Chondrocyte (in vitro differentiated cells): Measurements from ENCODE around the gene SLC4A4. TPM values are rescaled to one million over a fixed set of nuclear protein-coding genes. Genes with fewer than 3 reads are reported as not detected.
"Not testable (repeated sequence)": the region's sequence is repeated elsewhere in the genome, so short reads cannot be mapped to it uniquely, and the experiment has no call there.

Experiments used
- DNase-seq: peaks from one replicate; pipeline ENCODE4 v3.0.0; 2021; ENCODE audit warnings: mixed read lengths, low spot score
- H3K27ac Mint-ChIP-seq: one replicate; pipeline ENCODE4 v1.8.0; 2021; ENCODE audit warnings: mild to moderate bottlenecking, moderate library complexity, mixed read lengths; ENCODE audit not compliant: unreplicated experiment
- H3K27me3 Mint-ChIP-seq: 2 replicates; pipeline ENCODE4 v1.8.0; 2021; ENCODE audit warnings: low read depth, mixed read lengths
- H3K36me3 Mint-ChIP-seq: 2 replicates; pipeline ENCODE4 v1.8.0; 2021; ENCODE audit warnings: low read depth, mixed read lengths
- H3K4me1 Mint-ChIP-seq: 2 replicates; pipeline ENCODE4 v1.8.0; 2021; ENCODE audit warnings: low read depth, mild to moderate bottlenecking, mixed read lengths
- H3K4me3 Mint-ChIP-seq: one replicate; pipeline ENCODE4 v1.8.0; 2021; ENCODE audit warnings: mild to moderate bottlenecking, moderate library complexity, mixed read lengths; ENCODE audit not compliant: unreplicated experiment
- H3K9me3 Mint-ChIP-seq: 2 replicates; pipeline ENCODE4 v1.8.0; 2021; ENCODE audit warnings: low read depth, mixed read lengths
- total RNA-seq: library from RNA; stranded (reverse); gene quantifications from 3 replicates; pipeline ENCODE4 v1.2.1, GENCODE V29; 2021
- TF ChIP-seq, protein P1 (sequence below): fragments of 200-600 bp; sonication (generic); IDR thresholded peaks from 2 replicates; pipeline ENCODE4 v1.5.0; 2021; ENCODE audit warnings: antibody characterized with exemption, mild to moderate bottlenecking, moderate library complexity

The SLC4A4 gene
- total RNA-seq, 1 donor from 2014 or later = 12.8 TPM

- TF ChIP-seq, protein P1, sequence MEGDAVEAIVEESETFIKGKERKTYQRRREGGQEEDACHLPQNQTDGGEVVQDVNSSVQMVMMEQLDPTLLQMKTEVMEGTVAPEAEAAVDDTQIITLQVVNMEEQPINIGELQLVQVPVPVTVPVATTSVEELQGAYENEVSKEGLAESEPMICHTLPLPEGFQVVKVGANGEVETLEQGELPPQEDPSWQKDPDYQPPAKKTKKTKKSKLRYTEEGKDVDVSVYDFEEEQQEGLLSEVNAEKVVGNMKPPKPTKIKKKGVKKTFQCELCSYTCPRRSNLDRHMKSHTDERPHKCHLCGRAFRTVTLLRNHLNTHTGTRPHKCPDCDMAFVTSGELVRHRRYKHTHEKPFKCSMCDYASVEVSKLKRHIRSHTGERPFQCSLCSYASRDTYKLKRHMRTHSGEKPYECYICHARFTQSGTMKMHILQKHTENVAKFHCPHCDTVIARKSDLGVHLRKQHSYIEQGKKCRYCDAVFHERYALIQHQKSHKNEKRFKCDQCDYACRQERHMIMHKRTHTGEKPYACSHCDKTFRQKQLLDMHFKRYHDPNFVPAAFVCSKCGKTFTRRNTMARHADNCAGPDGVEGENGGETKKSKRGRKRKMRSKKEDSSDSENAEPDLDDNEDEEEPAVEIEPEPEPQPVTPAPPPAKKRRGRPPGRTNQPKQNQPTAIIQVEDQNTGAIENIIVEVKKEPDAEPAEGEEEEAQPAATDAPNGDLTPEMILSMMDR = no peak
- peaks cover 4% of the 10 kb centered on the region for H3K9me3 Mint-ChIP-seq
- no peak overlapping the region for H3K4me3 Mint-ChIP-seq
- peaks cover 5% of the 10 kb centered on the region for H3K36me3 Mint-ChIP-seq
- H3K27me3 Mint-ChIP-seq = peaks cover 7% of the 10 kb centered on the region
- no peak overlapping the region for H3K27ac Mint-ChIP-seq
- no peak for DNase-seq
- no peaks in the 10 kb centered on the region for H3K4me1 Mint-ChIP-seq
These were observed 63.8 kb downstream of the SLC4A4 start for GRCh38 chr4:71402616-71403015.

GRCh38 chr4:71404049-71404448 is 65.2 kb downstream of the SLC4A4 start:
- H3K27ac Mint-ChIP-seq = no peak overlapping the region
- H3K27me3 Mint-ChIP-seq = peaks cover 6% of the 10 kb centered on the region
- peaks cover 8% of the 10 kb centered on the region for H3K9me3 Mint-ChIP-seq
- TF ChIP-seq, protein P1 = no peak
- H3K4me1 Mint-ChIP-seq = no peaks in the 10 kb centered on the region
- H3K36me3 Mint-ChIP-seq = peaks cover 10% of the 10 kb centered on the region
- no peak for DNase-seq
- no peak overlapping the region for H3K4me3 Mint-ChIP-seq

GRCh38 chr4:71405791-71406190 is 67.0 kb downstream of the SLC4A4 start:
- no peak overlapping the region for H3K4me3 Mint-ChIP-seq
- H3K27ac Mint-ChIP-seq = no peak overlapping the region
- DNase-seq = no peak
- H3K4me1 Mint-ChIP-seq = no peaks in the 10 kb centered on the region
- H3K27me3 Mint-ChIP-seq = no peaks in the 10 kb centered on the region
- peaks cover 8% of the 10 kb centered on the region for H3K36me3 Mint-ChIP-seq
- TF ChIP-seq, protein P1 = no peak
- peaks cover 12% of the 10 kb centered on the region for H3K9me3 Mint-ChIP-seq

DNA sequence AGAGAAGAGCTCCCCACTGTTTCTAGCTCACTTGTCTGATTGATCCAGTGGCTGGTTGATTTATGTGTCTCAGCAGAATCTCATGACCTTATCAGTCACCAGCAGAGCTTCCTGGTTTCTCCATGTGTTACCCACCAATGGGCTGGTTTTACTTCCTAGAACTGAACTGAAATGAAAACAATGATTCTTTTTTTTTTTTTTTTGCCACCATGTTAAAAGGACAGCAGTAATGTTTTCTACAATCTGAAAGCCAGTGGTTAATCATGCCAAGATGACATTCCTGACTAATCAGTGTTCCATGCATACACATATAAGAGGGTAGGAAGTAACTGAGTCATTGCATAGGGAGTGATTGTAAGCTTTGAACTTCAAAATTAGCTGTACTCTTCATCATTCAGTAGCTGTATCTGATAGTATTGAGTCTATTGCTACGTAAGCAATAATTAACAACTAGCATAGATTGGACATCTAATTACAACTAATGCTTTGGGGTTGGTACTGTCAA is 67.7 kb downstream of the SLC4A4 start:
- Mint-ChIP-seq H3K4me1 (peaks cover 6% of the 10 kb centered on the region), H3K27ac (no peak overlapping the region), H3K27me3 (no peaks in the 10 kb centered on the region), H3K9me3 (peaks cover 12% of the 10 kb centered on the region), H3K4me3 (no peak overlapping the region), H3K36me3 (peaks cover 8% of the 10 kb centered on the region)
- no peak for DNase-seq
- TF ChIP-seq, protein P1 = no peak

- DNase-seq, H3K36me3 Mint-ChIP-seq, H3K27me3 Mint-ChIP-seq, H3K27ac Mint-ChIP-seq, H3K4me3 Mint-ChIP-seq: not testable (repeated sequence)
- Mint-ChIP-seq H3K4me1 (peaks cover 25% of the 10 kb centered on the region), H3K9me3 (peaks cover 12% of the 10 kb centered on the region)
These were observed 70.1 kb downstream of the SLC4A4 start for GRCh38 chr4:71408961-71409360.

DNA sequence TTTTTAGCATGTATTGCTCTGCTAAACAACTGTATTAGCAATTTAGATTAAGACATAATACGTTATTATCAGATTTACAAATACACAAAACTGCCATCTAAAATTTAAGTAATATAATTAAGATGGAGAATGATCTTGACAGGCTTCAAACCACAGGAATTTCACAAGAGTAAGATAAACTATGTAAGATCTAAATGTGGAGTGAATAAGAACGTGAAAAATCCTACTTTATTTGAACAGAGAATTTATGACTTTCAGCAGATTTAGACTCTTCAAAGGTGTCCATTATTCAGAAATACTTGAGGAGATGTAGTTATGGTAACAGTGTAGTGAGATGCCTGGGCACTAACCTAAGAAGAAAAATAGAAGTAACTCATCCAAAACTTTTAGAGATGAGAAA is 73.2 kb downstream of the SLC4A4 start:
- H3K9me3 Mint-ChIP-seq = peaks cover 12% of the 10 kb centered on the region
- peaks cover 8% of the 10 kb centered on the region for H3K36me3 Mint-ChIP-seq
- DNase-seq = no peak
- TF ChIP-seq, protein P1 = no peak
- no peak overlapping the region for H3K4me3 Mint-ChIP-seq
- peaks cover 1% of the 10 kb centered on the region for H3K27me3 Mint-ChIP-seq
- H3K4me1 Mint-ChIP-seq = peaks cover 25% of the 10 kb centered on the region
- peak overlapping the region; percentile 2 for H3K27ac Mint-ChIP-seq
